Tibial nerve (tissue), 4 donors: ENCODE data around the gene SLC25A42. TPM values are rescaled to one million over a fixed set of nuclear protein-coding genes. Genes with fewer than 3 reads are reported as not detected.

ENCODE experiments used
- DNase-seq, 2 donors: peaks; one replicate each; pipeline ENCODE4 v3.0.0-alpha.2; 2019; ENCODE audit warnings: low spot score in 2 of 2
- H3K27ac ChIP-seq, 4 donors: fragments of 200-600 bp; sonication (generic) in 3 of 4; one replicate each; pipeline ENCODE4 v1.5.1; 2017 to 2019; ENCODE audit warnings: mild to moderate bottlenecking in 1 of 4
- H3K27me3 ChIP-seq, 2 donors: fragments of 200-600 bp; sonication (generic) in 1 of 2; one replicate each; pipeline versions ENCODE4 v1.5.1 to v1.6.0; 2017 to 2019
- H3K36me3 ChIP-seq, 3 donors: fragments of 200-600 bp; sonication (generic); one replicate each; pipeline ENCODE4 v1.5.1; 2018 to 2019
- H3K4me1 ChIP-seq, 4 donors: fragments of 200-600 bp; sonication (generic) in 3 of 4; one replicate each; pipeline ENCODE4 v1.5.1; 2017 to 2019
- H3K4me3 ChIP-seq, 4 donors: fragments of 200-600 bp; sonication (generic) in 3 of 4; one replicate each; pipeline ENCODE4 v1.5.1; 2017 to 2019; ENCODE audit warnings: mild to moderate bottlenecking in 1 of 4, moderate library complexity in 1 of 4
- H3K9me3 ChIP-seq, 4 donors: fragments of 200-600 bp; sonication (generic) in 3 of 4; one replicate each; pipeline ENCODE4 v1.5.1; 2017 to 2019
- EP300 ChIP-seq, 2 donors: sonication (generic); formaldehyde crosslinking; IDR thresholded peaks; one replicate each; pipeline ENCODE4 v1.6.1; 2017; ENCODE audit warnings: antibody characterized with exemption in 2 of 2, mild to moderate bottlenecking in 1 of 2
- POLR2A ChIP-seq, 2 donors: fragments of 450-650 bp; IDR thresholded peaks; one replicate each; pipeline ENCODE4 v1.6.1; 2017; ENCODE audit warnings: antibody characterized with exemption in 2 of 2, mild to moderate bottlenecking in 2 of 2, moderate library complexity in 2 of 2
- WGBS, 2 donors: methylation state at CpG; one replicate each; pipeline ENCODE4 v1.1.5; 2018; 5-methylcytosine and 5-hydroxymethylcytosine counted together
- total RNA-seq, 4 donors: library from RNA; depleted of rRNA; stranded (reverse); fragments of >200 nt; gene quantifications; one replicate each; pipeline ENCODE4 v1.1.0, GENCODE V29; 2016
- TF ChIP-seq, protein P1 (sequence below), 5 experiments: fragments of 200-600 bp in 3 of 5; fragments of 450-650 bp in 2 of 5; sonication (generic) in 3 of 5; IDR thresholded peaks; one replicate each; pipeline ENCODE4 v1.5.1; 2016 to 2019; ENCODE audit warnings: antibody characterized with exemption in 5 of 5, mild to moderate bottlenecking in 3 of 5, moderate library complexity in 2 of 5

Gene SLC25A42
- total RNA-seq, 4 donors from 2014 or later = 13.8 to 25.5 (median 15.5) TPM

DNA sequence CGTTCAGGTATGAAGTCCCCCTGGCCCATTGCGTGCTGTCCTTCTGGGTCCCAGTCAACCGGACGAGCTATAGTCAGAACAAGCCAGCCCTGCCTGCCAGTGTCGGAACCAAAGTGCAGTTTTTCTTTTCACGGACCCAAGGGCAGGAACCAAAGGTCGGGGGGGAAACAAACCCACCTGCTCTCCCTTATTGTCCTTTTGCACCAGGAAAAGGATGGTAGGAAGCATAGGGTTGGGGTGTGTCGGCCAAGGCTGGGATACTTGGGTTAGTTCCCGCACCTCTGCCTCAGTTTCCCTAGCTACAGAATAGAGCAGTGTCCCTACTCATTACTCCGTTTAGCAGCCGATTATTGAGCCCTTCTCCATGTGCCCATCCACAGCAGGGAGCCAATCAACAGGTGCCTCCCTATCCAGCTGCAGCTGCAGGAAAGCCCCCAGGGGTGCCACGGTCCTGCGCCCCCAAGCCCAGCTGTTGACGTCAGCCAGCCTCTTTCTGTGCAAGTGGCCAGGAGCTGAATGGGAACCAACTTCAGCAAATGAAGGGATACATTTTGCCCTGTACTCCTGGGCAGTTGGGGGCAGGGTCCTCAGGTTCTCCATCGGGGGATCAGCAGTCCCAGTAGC, 9.4 kb upstream of the SLC25A42 start:
- H3K4me1 ChIP-seq = no peaks in the 10 kb centered on the region
- 90 to 92% methylated on average over 13 to 15 of the region's 15 CpGs for WGBS, 2 donors
- no peak overlapping the region for H3K4me3 ChIP-seq
- H3K9me3 ChIP-seq = no peaks in the 10 kb centered on the region
- no peak for DNase-seq
- peaks cover 3 to 86% (median 4%) of the 10 kb centered on the region in 3 donors for H3K36me3 ChIP-seq
- TF ChIP-seq, protein P1, sequence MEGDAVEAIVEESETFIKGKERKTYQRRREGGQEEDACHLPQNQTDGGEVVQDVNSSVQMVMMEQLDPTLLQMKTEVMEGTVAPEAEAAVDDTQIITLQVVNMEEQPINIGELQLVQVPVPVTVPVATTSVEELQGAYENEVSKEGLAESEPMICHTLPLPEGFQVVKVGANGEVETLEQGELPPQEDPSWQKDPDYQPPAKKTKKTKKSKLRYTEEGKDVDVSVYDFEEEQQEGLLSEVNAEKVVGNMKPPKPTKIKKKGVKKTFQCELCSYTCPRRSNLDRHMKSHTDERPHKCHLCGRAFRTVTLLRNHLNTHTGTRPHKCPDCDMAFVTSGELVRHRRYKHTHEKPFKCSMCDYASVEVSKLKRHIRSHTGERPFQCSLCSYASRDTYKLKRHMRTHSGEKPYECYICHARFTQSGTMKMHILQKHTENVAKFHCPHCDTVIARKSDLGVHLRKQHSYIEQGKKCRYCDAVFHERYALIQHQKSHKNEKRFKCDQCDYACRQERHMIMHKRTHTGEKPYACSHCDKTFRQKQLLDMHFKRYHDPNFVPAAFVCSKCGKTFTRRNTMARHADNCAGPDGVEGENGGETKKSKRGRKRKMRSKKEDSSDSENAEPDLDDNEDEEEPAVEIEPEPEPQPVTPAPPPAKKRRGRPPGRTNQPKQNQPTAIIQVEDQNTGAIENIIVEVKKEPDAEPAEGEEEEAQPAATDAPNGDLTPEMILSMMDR (IDR thresholded peaks at IDR 0.05) = no peak
- TF ChIP-seq EP300 (IDR thresholded peaks at IDR 0.05) = no peak
- no peak for TF ChIP-seq POLR2A (IDR thresholded peaks at IDR 0.05)
- no peaks in the 10 kb centered on the region for H3K27me3 ChIP-seq
- H3K27ac ChIP-seq = no peak overlapping the region

DNA sequence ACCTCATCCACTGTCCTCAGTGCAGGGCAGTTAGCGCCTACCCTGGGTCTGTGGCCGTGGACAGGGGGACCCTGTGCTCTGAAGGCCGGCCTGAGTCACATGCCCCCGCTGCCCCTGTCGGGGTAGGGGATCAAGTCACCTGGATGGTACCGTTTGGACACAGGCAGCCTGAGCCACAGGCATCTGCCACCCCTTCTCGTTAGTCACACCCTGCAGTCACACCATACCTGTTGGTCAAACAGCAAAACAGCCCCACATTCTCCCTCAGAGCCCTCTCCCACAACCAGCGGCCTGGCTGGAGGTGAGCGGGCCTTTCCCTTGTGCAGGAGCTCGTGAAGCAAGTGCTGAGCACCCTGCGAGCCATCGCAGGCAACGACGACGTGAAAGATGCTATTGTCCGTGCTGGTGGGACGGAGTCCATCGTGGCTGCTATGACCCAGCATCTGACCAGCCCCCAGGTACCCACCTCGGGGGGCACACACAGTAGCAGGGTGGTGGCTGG, 8.8 kb upstream of the SLC25A42 start:
- Histone ChIP-seq H3K27ac (no peak overlapping the region), H3K9me3 (no peaks in the 10 kb centered on the region), H3K4me1 (no peaks in the 10 kb centered on the region), H3K36me3 (peaks cover 3 to 91% (median 4%) of the 10 kb centered on the region in 3 donors), H3K4me3 (no peak overlapping the region), H3K27me3 (no peaks in the 10 kb centered on the region)
- WGBS, 2 donors = 94 to 95% methylated on average over 17 to 18 of the region's 19 CpGs
- TF ChIP-seq, protein P1 (IDR thresholded peaks at IDR 0.05) = no peak
- TF ChIP-seq EP300 (IDR thresholded peaks at IDR 0.05) = no peak
- no peak for TF ChIP-seq POLR2A (IDR thresholded peaks at IDR 0.05)
- DNase-seq = no peak

DNA sequence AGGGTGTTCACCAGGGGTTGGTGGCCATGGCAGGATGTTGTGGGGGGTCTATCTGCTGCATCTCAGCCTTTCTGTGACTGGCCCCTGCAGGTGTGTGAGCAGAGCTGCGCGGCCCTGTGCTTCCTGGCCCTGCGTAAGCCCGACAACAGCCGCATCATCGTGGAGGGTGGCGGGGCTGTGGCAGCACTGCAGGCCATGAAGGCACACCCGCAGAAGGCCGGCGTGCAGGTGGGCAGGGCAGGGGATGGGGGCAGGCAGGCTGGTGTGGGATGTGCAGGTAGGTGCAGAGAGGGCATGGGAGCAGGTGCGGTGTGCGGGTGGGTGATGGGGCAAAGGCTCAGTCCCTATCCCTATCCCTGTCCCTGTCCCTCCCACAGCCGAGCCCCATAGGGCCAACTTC, 8.1 kb upstream of the SLC25A42 start:
- no peaks in the 10 kb centered on the region for H3K4me1 ChIP-seq
- H3K27me3 ChIP-seq = no peaks in the 10 kb centered on the region
- DNase-seq = no peak
- no peak overlapping the region for H3K4me3 ChIP-seq
- peaks cover 3 to 90% (median 4%) of the 10 kb centered on the region in 3 donors for H3K36me3 ChIP-seq
- H3K27ac ChIP-seq = no peak overlapping the region
- no peaks in the 10 kb centered on the region for H3K9me3 ChIP-seq
- WGBS, 2 donors = 92 to 95% methylated on average over 13 of the region's 13 CpGs
- TF ChIP-seq POLR2A (IDR thresholded peaks at IDR 0.05) (no peak), EP300 (IDR thresholded peaks at IDR 0.05) (no peak)
- TF ChIP-seq, protein P1 (IDR thresholded peaks at IDR 0.05) = no peak

DNA sequence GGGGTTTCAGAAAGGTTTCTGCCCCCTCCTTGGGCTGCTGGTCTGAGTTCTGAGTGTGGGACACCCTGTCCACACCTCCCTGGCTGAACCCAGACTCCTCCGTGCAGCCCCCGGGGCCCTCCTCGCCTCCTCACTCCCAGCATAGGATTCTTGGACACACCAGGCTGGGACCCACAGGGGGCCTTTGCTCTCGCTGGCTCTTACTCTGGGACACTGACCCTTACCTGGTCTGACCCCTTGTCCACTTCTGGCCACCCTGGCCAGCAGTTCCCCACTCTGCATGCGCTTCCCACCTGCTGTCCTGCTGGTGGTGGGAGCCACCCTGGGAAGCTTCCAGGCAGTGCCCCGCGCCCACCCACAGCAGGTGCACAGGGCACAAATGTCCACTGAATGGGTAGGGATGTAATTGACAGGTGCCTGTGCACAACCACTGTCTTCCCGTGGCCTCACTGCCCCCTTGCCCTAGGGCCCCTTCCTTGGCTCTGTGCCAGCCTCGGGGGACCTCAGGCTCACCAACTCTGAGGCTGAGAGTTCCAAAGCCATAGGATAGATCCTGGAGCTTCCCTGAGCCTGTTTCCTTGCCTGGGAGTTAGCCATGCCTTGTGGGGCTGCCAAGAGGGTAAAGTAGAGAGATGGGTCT, 7.0 kb upstream of the SLC25A42 start:
- TF ChIP-seq, protein P1 (IDR thresholded peaks at IDR 0.05) = no peak
- TF ChIP-seq POLR2A (IDR thresholded peaks at IDR 0.05) (no peak), EP300 (IDR thresholded peaks at IDR 0.05) (no peak)
- 79 to 95% methylated on average over 5 to 9 of the region's 9 CpGs for WGBS, 2 donors

DNA sequence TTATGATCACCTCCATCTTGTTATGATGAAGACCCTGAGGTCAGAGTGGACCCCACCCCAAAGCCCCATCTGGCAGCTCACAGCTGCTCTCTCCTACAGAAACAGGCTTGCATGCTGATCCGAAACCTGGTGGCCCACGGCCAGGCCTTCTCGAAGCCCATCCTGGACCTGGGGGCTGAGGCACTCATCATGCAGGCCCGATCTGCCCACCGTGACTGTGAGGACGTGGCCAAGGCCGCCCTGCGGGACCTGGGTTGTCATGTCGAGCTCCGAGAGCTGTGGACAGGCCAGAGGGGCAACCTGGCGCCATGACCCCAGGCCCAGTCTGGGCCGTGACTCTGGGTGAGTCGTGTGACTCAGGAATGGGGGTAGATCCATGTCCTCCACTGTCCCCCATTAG, 6.5 kb upstream of the SLC25A42 start:
- Histone ChIP-seq H3K4me1 (no peaks in the 10 kb centered on the region), H3K36me3 (peaks cover 0 to 74% (median 4%) of the 10 kb centered on the region in 3 donors), H3K27me3 (no peaks in the 10 kb centered on the region), H3K4me3 (no peak overlapping the region), H3K27ac (no peak overlapping the region), H3K9me3 (no peaks in the 10 kb centered on the region)
- WGBS, 2 donors = 82 to 90% methylated on average over 8 to 10 of the region's 13 CpGs
- TF ChIP-seq, protein P1 (IDR thresholded peaks at IDR 0.05) = no peak
- TF ChIP-seq EP300 (IDR thresholded peaks at IDR 0.05) (no peak), POLR2A (IDR thresholded peaks at IDR 0.05) (no peak)
- DNase-seq = no peak

More for the DNA sequence above, 7.0 kb upstream of the SLC25A42 start:
- Histone ChIP-seq H3K27me3 (no peaks in the 10 kb centered on the region), H3K27ac (no peak overlapping the region), H3K4me3 (no peak overlapping the region), H3K9me3 (no peaks in the 10 kb centered on the region), H3K36me3 (peaks cover 3 to 79% (median 4%) of the 10 kb centered on the region in 3 donors), H3K4me1 (no peaks in the 10 kb centered on the region)
- no peak for DNase-seq
